ENCODE data around the gene NKX1-2.

DNA sequence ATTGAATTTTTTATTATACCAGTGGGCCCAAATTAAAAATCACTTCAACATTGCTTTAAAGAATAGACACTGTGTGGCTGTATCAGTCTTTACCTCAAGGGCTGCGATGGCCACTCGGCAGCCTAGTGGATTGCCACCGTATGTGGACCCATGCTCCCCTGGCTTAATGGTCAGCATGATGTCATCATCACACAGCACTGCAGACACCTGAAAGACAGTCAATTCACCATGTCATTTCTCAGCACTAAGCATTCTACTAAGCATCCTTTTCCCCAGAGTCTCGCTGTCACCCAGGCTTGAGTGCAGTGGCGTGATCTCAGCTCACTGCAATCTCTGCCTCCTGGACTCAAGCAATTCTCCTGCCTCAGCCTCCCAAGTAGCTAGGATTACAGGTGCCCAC lies 48.2 kb downstream of the NKX1-2 start:
- TF ChIP-seq CTCF (IDR thresholded peaks at IDR 0.05; ENCODE audit: low read length) (no peak), EZH2 (IDR thresholded peaks at IDR 0.05; ENCODE audit: borderline replicate concordance, low read length) (no peak)

Measured in OCI-LY1 (cell line).